ENCODE data around the gene FIGN. TPM values are rescaled to one million over a fixed set of nuclear protein-coding genes. Genes with fewer than 3 reads are reported as not detected.

The FIGN gene
- total and polyA plus RNA-seq, 2 of the 8 experiments (the other 6 are each of a cell fraction or from before 2014, with no cell fraction given), result 5.0 to 22.8 TPM

GRCh38 chr2:163625632-163626031 lies 110.2 kb downstream of the FIGN start (continued):
- TF ChIP-seq CHD7 (IDR thresholded peaks at IDR 0.05; ENCODE audit: insufficient replicate concordance, low read length) (no peak), SP4 (IDR thresholded peaks at IDR 0.05; ENCODE audit: low read length) (no peak), POLR2AphosphoS5 (IDR thresholded peaks at IDR 0.05; ENCODE audit: low read depth, low read length) (no peak), TAF1 (IDR thresholded peaks at IDR 0.05; ENCODE audit: low read depth, low read length) (no peak), EZH2 (IDR thresholded peaks at IDR 0.05; ENCODE audit: low read depth, low read length, severe bottlenecking) (no peak), BRCA1 (IDR thresholded peaks at IDR 0.05; ENCODE audit: low read depth, low read length) (no peak), TEAD4 (IDR thresholded peaks at IDR 0.05; ENCODE audit: low read depth, low read length) (no peak), POU5F1 (IDR thresholded peaks at IDR 0.05; ENCODE audit: low read depth, low read length) (no peak), MAFK (IDR thresholded peaks at IDR 0.05; ENCODE audit: low read depth, low read length) (no peak), MAX (IDR thresholded peaks at IDR 0.05) (no peak), RXRA (IDR thresholded peaks at IDR 0.05; ENCODE audit: insufficient read depth, low read depth, low read length) (no peak)

All from H1 (cell line).